Natural killer cell (primary cell): ENCODE results near the gene FURIN. TPM values are rescaled to one million over a fixed set of nuclear protein-coding genes. Genes with fewer than 3 reads are reported as not detected.
A peak's percentile ranks its signal among the peaks of the same experiment; 100 is the strongest.

Experiments
- ATAC-seq, 3 donors: fragments of 150-1000 bp in 2 of 3; fragments of 200-7000 bp in 1 of 3; cut with Tn5 transposase; 1 replicate in 1 of 3; 2 replicates in 2 of 3; pipeline ENCODE4 v1.10.0; 2021; ENCODE audit warnings: mild to moderate bottlenecking in 2 of 3, moderate library complexity in 2 of 3
- DNase-seq, 2 donors: peaks; one replicate each; pipeline versions ENCODE4 v3.0.0 to v3.0.0-alpha.2; 2013 to 2021; ENCODE audit warnings: mixed read lengths in 1 of 2
- H3K27ac ChIP-seq: one replicate; pipeline ENCODE4 v1.5.1; 2013; ENCODE audit warnings: mild to moderate bottlenecking, low read length
- H3K27me3 ChIP-seq: one replicate; pipeline ENCODE4 v1.6.1; 2013; ENCODE audit warnings: low read length; ENCODE audit not compliant: control insufficient read depth, insufficient read depth
- H3K36me3 ChIP-seq: one replicate; pipeline ENCODE4 v1.6.1; 2013; ENCODE audit warnings: low read length; ENCODE audit not compliant: control insufficient read depth, insufficient read depth
- H3K4me1 ChIP-seq: one replicate; pipeline ENCODE4 v1.6.1; 2013; ENCODE audit warnings: low read length; ENCODE audit not compliant: control insufficient read depth, insufficient read depth
- H3K4me3 ChIP-seq: one replicate; pipeline ENCODE4 v1.5.1; 2013; ENCODE audit warnings: low read length
- H3K9me3 ChIP-seq: one replicate; pipeline ENCODE4 v1.6.1; 2013; ENCODE audit warnings: low read length; ENCODE audit not compliant: control insufficient read depth, insufficient read depth
- H3K27ac Mint-ChIP-seq, 2 donors: one replicate each; pipeline ENCODE4 v1.8.0; 2022; ENCODE audit warnings: mild to moderate bottlenecking in 2 of 2, mixed read lengths in 2 of 2, moderate library complexity in 1 of 2
- H3K27me3 Mint-ChIP-seq, 2 donors: one replicate each; pipeline ENCODE4 v1.8.0; 2022; ENCODE audit warnings: low read depth in 2 of 2, mixed read lengths in 2 of 2
- H3K36me3 Mint-ChIP-seq: one replicate; pipeline ENCODE4 v1.8.0; 2022; ENCODE audit warnings: mixed read lengths
- H3K4me1 Mint-ChIP-seq, 2 donors: one replicate each; pipeline ENCODE4 v1.8.0; 2022; ENCODE audit warnings: mixed read lengths in 2 of 2
- H3K4me3 Mint-ChIP-seq: one replicate; pipeline ENCODE4 v1.8.0; 2022; ENCODE audit warnings: mild to moderate bottlenecking, moderate library complexity, mixed read lengths
- H3K9me3 Mint-ChIP-seq, 2 donors: one replicate each; pipeline ENCODE4 v1.8.0; 2022; ENCODE audit warnings: mixed read lengths in 2 of 2
- CTCF ChIP-seq: fragments of 200-600 bp; IDR thresholded peaks from one replicate; pipeline ENCODE4 v1.8.0; 2022; ENCODE audit warnings: antibody characterized with exemption
- WGBS: methylation state at CpG from one replicate; pipeline ENCODE4 v1.1.7; 2013; ENCODE audit warnings: missing lambda C conversion rate; ENCODE audit not compliant: insufficient coverage; 5-methylcytosine and 5-hydroxymethylcytosine counted together
- intact Hi-C: fragments of 100-400 bp; cut with micrococcal nuclease; formaldehyde crosslinking; loops from one replicate; pipeline ENCODE4 v1.14.2; 2022
- total RNA-seq, 4 donors: library from RNA; stranded (reverse); fragments of 120-200 nt in 1 of 4; gene quantifications; one replicate each; pipeline versions ENCODE4 v1.2.3 to v1.2.4, GENCODE V29; 2013 to 2022

The FURIN gene
- total RNA-seq, 3 donors from 2014 or later (not counting 1 experiment from before 2014, with no cell fraction given): 110 to 178 (median 172) TPM

- H3K9me3 ChIP-seq: no peaks in the 10 kb centered on the region
- ATAC-seq (no peak), DNase-seq (peak in 1 of 2 donors; percentile 40)
- peak overlapping the region; percentile 9 for H3K4me3 Mint-ChIP-seq
- H3K4me1 ChIP-seq: peaks cover 40% of the 10 kb centered on the region
- no peak overlapping the region for H3K4me3 ChIP-seq
- no peaks in the 10 kb centered on the region for H3K9me3 Mint-ChIP-seq
- H3K27me3 ChIP-seq: no peaks in the 10 kb centered on the region
- H3K36me3 ChIP-seq: no peaks in the 10 kb centered on the region
- no peak overlapping the region for H3K27ac ChIP-seq
- 57% methylated on average over 19 of the region's 19 CpGs for WGBS
- H3K4me1 Mint-ChIP-seq: peaks cover 23% of the 10 kb centered on the region in 2 donors
- peak overlapping the region; percentile 95 for H3K27ac Mint-ChIP-seq
- no peaks in the 10 kb centered on the region for H3K36me3 Mint-ChIP-seq
- intact Hi-C loops: loop anchor here (2.0 to 5.0 kb wide), 2 partner anchors 33 to 123 kb away; partner anchors contain the start of gene BLM
- no peak for TF ChIP-seq CTCF
- no peaks in the 10 kb centered on the region for H3K27me3 Mint-ChIP-seq
Measured at GRCh38 chr15:90839187-90840071, 29.0 kb upstream of the FURIN start.

- H3K4me1 Mint-ChIP-seq: peaks cover 23% of the 10 kb centered on the region in 2 donors
- Histone ChIP-seq H3K36me3 (no peaks in the 10 kb centered on the region), H3K27ac (no peak overlapping the region), H3K4me3 (no peak overlapping the region), H3K27me3 (no peaks in the 10 kb centered on the region), H3K4me1 (peaks cover 48% of the 10 kb centered on the region), H3K9me3 (no peaks in the 10 kb centered on the region)
- no peaks in the 10 kb centered on the region for H3K36me3 Mint-ChIP-seq
- H3K4me3 Mint-ChIP-seq: no peak overlapping the region
- 95% methylated on average over 18 of the region's 18 CpGs for WGBS
- TF ChIP-seq CTCF: no peak
- intact Hi-C loops: no loop called here
- H3K9me3 Mint-ChIP-seq: no peaks in the 10 kb centered on the region
- no peaks in the 10 kb centered on the region for H3K27me3 Mint-ChIP-seq
- peak overlapping the region in 1 of 2 donors; percentile 20 for H3K27ac Mint-ChIP-seq
- no peak for ATAC-seq
- DNase-seq: no peak
Measured at GRCh38 chr15:90840157-90840855, 28.1 kb upstream of the FURIN start.

GRCh38 chr15:90840954-90841353 lies 27.4 kb upstream of the FURIN start:
- Histone ChIP-seq H3K36me3 (no peaks in the 10 kb centered on the region), H3K27ac (no peak overlapping the region), H3K27me3 (no peaks in the 10 kb centered on the region), H3K4me3 (no peak overlapping the region), H3K4me1 (peaks cover 53% of the 10 kb centered on the region), H3K9me3 (no peaks in the 10 kb centered on the region)
- no peak overlapping the region for H3K27ac Mint-ChIP-seq
- intact Hi-C loops: no loop called here
- ATAC-seq (no peak), DNase-seq (no peak)
- H3K4me3 Mint-ChIP-seq: no peak overlapping the region
- H3K27me3 Mint-ChIP-seq: no peaks in the 10 kb centered on the region
- no peaks in the 10 kb centered on the region for H3K9me3 Mint-ChIP-seq
- WGBS: 98% methylated on average over 7 of the region's 8 CpGs
- H3K36me3 Mint-ChIP-seq: no peaks in the 10 kb centered on the region
- H3K4me1 Mint-ChIP-seq: peaks cover 23% of the 10 kb centered on the region in 2 donors
- no peak for TF ChIP-seq CTCF
